H9 (cell line): Measurements from ENCODE around the gene MAST2. TPM values are rescaled to one million over a fixed set of nuclear protein-coding genes. Genes with fewer than 3 reads are reported as not detected.

ENCODE experiments used
- DNase-seq: peaks from one replicate; pipeline ENCODE4 v3.0.0-alpha.2; 2017
- H2AFZ ChIP-seq: one replicate; pipeline ENCODE4 v1.6.1; 2013; ENCODE audit warnings: mild to moderate bottlenecking, low read length, control low read depth, moderate library complexity
- H2AK5ac ChIP-seq: 2 replicates; pipeline ENCODE4 v1.6.1; 2013; ENCODE audit warnings: low read length, control low read depth, mixed read lengths; ENCODE audit not compliant: insufficient read length
- H2BK120ac ChIP-seq: one replicate; pipeline ENCODE4 v1.6.1; 2013; ENCODE audit warnings: low read depth, mild to moderate bottlenecking, low read length, control low read depth, inconsistent platforms; ENCODE audit not compliant: poor library complexity, severe bottlenecking
- H2BK12ac ChIP-seq: 2 replicates; pipeline ENCODE4 v1.6.1; 2013; ENCODE audit warnings: low read length, control low read depth, mixed read lengths, low read depth; ENCODE audit not compliant: insufficient read length
- H2BK15ac ChIP-seq: 2 replicates; pipeline ENCODE4 v1.6.1; 2013; ENCODE audit warnings: low read depth, low read length, control low read depth
- H2BK20ac ChIP-seq: one replicate; pipeline ENCODE4 v1.6.1; 2013; ENCODE audit warnings: low read depth, mild to moderate bottlenecking, low read length, control low read depth, inconsistent platforms; ENCODE audit not compliant: poor library complexity, severe bottlenecking
- H2BK5ac ChIP-seq: 2 replicates; pipeline ENCODE4 v1.6.1; 2013; ENCODE audit warnings: low read length, control low read depth, mixed read lengths; ENCODE audit not compliant: insufficient read length
- H3K14ac ChIP-seq: 2 replicates; pipeline ENCODE4 v1.6.1; 2013; ENCODE audit warnings: low read length, control low read depth; ENCODE audit not compliant: insufficient read depth
- H3K18ac ChIP-seq: 2 replicates; pipeline ENCODE4 v1.6.1; 2013; ENCODE audit warnings: low read depth, mild to moderate bottlenecking, mixed read lengths, low read length, control low read depth; ENCODE audit not compliant: insufficient read length
- H3K23ac ChIP-seq: 2 replicates; pipeline ENCODE4 v1.6.1; 2013; ENCODE audit warnings: low read length, control low read depth, mixed read lengths, low read depth; ENCODE audit not compliant: insufficient read length
- H3K23me2 ChIP-seq: 2 replicates; pipeline ENCODE4 v1.6.1; 2013; ENCODE audit warnings: low read depth, mild to moderate bottlenecking, mixed read lengths, low read length, control low read depth; ENCODE audit not compliant: insufficient read length, poor library complexity, severe bottlenecking
- H3K27ac ChIP-seq: 2 replicates; pipeline ENCODE4 v1.5.1; 2013; ENCODE audit warnings: low read length, control low read depth, mixed read lengths, low read depth; ENCODE audit not compliant: insufficient read length
- H3K27me3 ChIP-seq: 2 replicates; pipeline ENCODE4 v1.6.1; 2013; ENCODE audit warnings: low read length, control low read depth, inconsistent platforms; ENCODE audit not compliant: insufficient read depth
- H3K4ac ChIP-seq: 2 replicates; pipeline ENCODE4 v1.6.1; 2013; ENCODE audit warnings: low read depth, mild to moderate bottlenecking, control low read depth, inconsistent platforms, low read length, moderate library complexity
- H3K4me1 ChIP-seq: 2 replicates; pipeline ENCODE4 v1.6.1; 2013; ENCODE audit warnings: low read length, control low read depth, inconsistent platforms; ENCODE audit not compliant: insufficient read depth
- H3K4me2 ChIP-seq: 2 replicates; pipeline ENCODE4 v1.6.1; 2013; ENCODE audit warnings: low read length, control low read depth, mixed read lengths; ENCODE audit not compliant: insufficient read length, insufficient read depth
- H3K56ac ChIP-seq: 2 replicates; pipeline ENCODE4 v1.6.1; 2013; ENCODE audit warnings: low read depth, mild to moderate bottlenecking, mixed read lengths, low read length, control low read depth; ENCODE audit not compliant: insufficient read length
- H3K79me1 ChIP-seq: 2 replicates; pipeline ENCODE4 v1.6.1; 2013; ENCODE audit warnings: low read depth, mild to moderate bottlenecking, moderate library complexity, low read length, control low read depth, inconsistent platforms; ENCODE audit not compliant: insufficient read depth, poor library complexity, severe bottlenecking
- H3K79me2 ChIP-seq: 2 replicates; pipeline ENCODE4 v1.6.1; 2013; ENCODE audit warnings: low read length, control low read depth, inconsistent platforms; ENCODE audit not compliant: insufficient read depth
- H3K9ac ChIP-seq: 2 replicates; pipeline ENCODE4 v1.6.1; 2013; ENCODE audit warnings: low read length, control low read depth, mixed read lengths; ENCODE audit not compliant: insufficient read length; ENCODE audit errors: extremely low read depth
- H3K9me3 ChIP-seq: one replicate; pipeline ENCODE4 v1.6.1; 2013; ENCODE audit warnings: low read depth, low read length, inconsistent platforms; ENCODE audit not compliant: control insufficient read depth
- H3T11ph ChIP-seq: one replicate; pipeline ENCODE4 v1.6.1; 2013; ENCODE audit warnings: mild to moderate bottlenecking, low read length, control low read depth, inconsistent platforms
- H4K20me1 ChIP-seq: one replicate; pipeline ENCODE4 v1.6.1; 2013; ENCODE audit not compliant: control insufficient read depth, insufficient read length, insufficient read depth
- H4K5ac ChIP-seq: 2 replicates; pipeline ENCODE4 v1.6.1; 2013; ENCODE audit warnings: low read depth, mild to moderate bottlenecking, mixed read lengths, low read length, control low read depth; ENCODE audit not compliant: insufficient read length
- H4K8ac ChIP-seq: replicated peaks from 2 replicates; pipeline ENCODE4 v1.6.1; 2013; ENCODE audit warnings: low read length, control low read depth, mixed read lengths, low read depth; ENCODE audit not compliant: insufficient read length
- H4K91ac ChIP-seq: 2 replicates; pipeline ENCODE4 v1.6.1; 2013; ENCODE audit warnings: low read depth, mild to moderate bottlenecking, moderate library complexity, mixed read lengths, low read length, control low read depth; ENCODE audit not compliant: insufficient read length
- H3K27ac Mint-ChIP-seq, 3 experiments: 2 replicates in 2 of 3; 3 replicates in 1 of 3; pipeline ENCODE4 v1.8.0; 2020 to 2021; ENCODE audit warnings: mixed read lengths in 3 of 3, mild to moderate bottlenecking in 1 of 3, moderate library complexity in 1 of 3
- H3K27me3 Mint-ChIP-seq: 2 replicates; pipeline ENCODE4 v1.8.0; 2021; ENCODE audit warnings: low read depth, mild to moderate bottlenecking, moderate library complexity, mixed read lengths
- H3K36me3 Mint-ChIP-seq, 3 experiments: 2 replicates in 2 of 3; 3 replicates in 1 of 3; pipeline ENCODE4 v1.8.0; 2020 to 2021; ENCODE audit warnings: low read depth in 3 of 3, mixed read lengths in 3 of 3; ENCODE audit not compliant: insufficient read depth in 1 of 3
- H3K4me1 Mint-ChIP-seq, 2 experiments: 2 replicates each; pipeline ENCODE4 v1.8.0; 2020; ENCODE audit warnings: mixed read lengths in 2 of 2
- H3K4me3 Mint-ChIP-seq, 2 experiments: 2 replicates in 1 of 2; 3 replicates in 1 of 2; pipeline ENCODE4 v1.8.0; 2020 to 2021; ENCODE audit warnings: mild to moderate bottlenecking in 2 of 2, mixed read lengths in 2 of 2, moderate library complexity in 1 of 2
- H3K9me3 Mint-ChIP-seq, 2 experiments: 2 replicates in 1 of 2; 3 replicates in 1 of 2; pipeline ENCODE4 v1.8.0; 2020; ENCODE audit warnings: mild to moderate bottlenecking in 2 of 2, mixed read lengths in 2 of 2, moderate library complexity in 1 of 2
- WGBS: extraction: QIAGEN DNeasy Blood & Tissue Kit; methylation state at CpG from one replicate; pipeline ENCODE4 v1.1.7; 2013; ENCODE audit warnings: missing lambda C conversion rate, low lambda C conversion rate, mixed read lengths; ENCODE audit not compliant: insufficient read length; ENCODE audit errors: extremely low coverage; 5-methylcytosine and 5-hydroxymethylcytosine counted together
- total RNA-seq: library from RNA; stranded (reverse); gene quantifications from 2 replicates; pipeline ENCODE4 v1.2.1, GENCODE V29; 2021
- TF ChIP-seq, protein P1 (sequence below): fragments of 200-600 bp; sonication (generic); conservative IDR thresholded peaks from 3 replicates; pipeline ENCODE4 v1.8.0; 2021; ENCODE audit warnings: antibody characterized with exemption, mild to moderate bottlenecking

Gene MAST2
- total RNA-seq, 1 experiment from 2014 or later: 28.8 TPM

DNA sequence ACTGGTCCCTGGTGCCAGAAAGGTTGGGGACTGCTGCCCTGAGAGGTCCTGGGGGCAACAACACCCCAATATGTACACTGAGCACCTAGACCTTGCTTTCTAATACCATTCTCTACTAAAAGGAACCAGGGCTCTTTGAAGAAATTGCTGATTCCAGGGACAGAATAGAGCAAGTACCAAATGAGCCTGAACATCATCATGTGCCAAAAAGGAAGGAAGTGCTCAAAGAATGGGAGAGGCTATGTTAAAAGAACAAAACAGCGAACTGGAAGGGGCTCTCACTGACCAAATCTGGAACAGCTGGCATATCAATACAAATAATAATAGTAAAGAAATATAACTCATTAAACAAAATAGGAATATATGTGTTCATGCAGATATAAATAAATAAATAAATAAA is 278.2 kb downstream of the MAST2 start:
- Mint-ChIP-seq H3K27me3 (no peaks in the 10 kb centered on the region), H3K9me3 (no peaks in the 10 kb centered on the region), H3K36me3 (0 out of 7 replicates have a peak, but pooled peaks cover 0 to 2% (median 0%) of the 10 kb centered on the region in 3 experiments), H3K4me1 (peaks cover 2% of the 10 kb centered on the region in 2 experiments), H3K4me3 (no peak overlapping the region), H3K27ac (no peak overlapping the region)
- no peak overlapping the region for H2BK5ac ChIP-seq
- no CpG with 5 or more reads among the region's 1 CpG for WGBS
- no peak overlapping the region for H3K56ac ChIP-seq
- H4K8ac ChIP-seq: no peak overlapping the region
- H3K14ac ChIP-seq: no peak overlapping the region
- no peak overlapping the region for H4K5ac ChIP-seq
- H3K27ac ChIP-seq: no peak overlapping the region
- H3K27me3 ChIP-seq: no peaks in the 10 kb centered on the region
- no peak overlapping the region for H2BK20ac ChIP-seq
- no peak overlapping the region for H2AK5ac ChIP-seq
- H4K91ac ChIP-seq: no peak overlapping the region
- no peak overlapping the region for H3K4ac ChIP-seq
- H3T11ph ChIP-seq: no peak overlapping the region
- no peak overlapping the region for H3K23ac ChIP-seq
- no peak overlapping the region for H2AFZ ChIP-seq
- no peak overlapping the region for H3K4me2 ChIP-seq
- no peak overlapping the region for H2BK15ac ChIP-seq
- H2BK12ac ChIP-seq: no peak overlapping the region
- H3K18ac ChIP-seq: no peak overlapping the region
- no peak overlapping the region for H3K9ac ChIP-seq
- H3K79me1 ChIP-seq: no peaks in the 10 kb centered on the region
- no peaks in the 10 kb centered on the region for H3K4me1 ChIP-seq
- H4K20me1 ChIP-seq: no peaks in the 10 kb centered on the region
- no peaks in the 10 kb centered on the region for H3K79me2 ChIP-seq
- no peaks in the 10 kb centered on the region for H3K23me2 ChIP-seq
- TF ChIP-seq, protein P1, sequence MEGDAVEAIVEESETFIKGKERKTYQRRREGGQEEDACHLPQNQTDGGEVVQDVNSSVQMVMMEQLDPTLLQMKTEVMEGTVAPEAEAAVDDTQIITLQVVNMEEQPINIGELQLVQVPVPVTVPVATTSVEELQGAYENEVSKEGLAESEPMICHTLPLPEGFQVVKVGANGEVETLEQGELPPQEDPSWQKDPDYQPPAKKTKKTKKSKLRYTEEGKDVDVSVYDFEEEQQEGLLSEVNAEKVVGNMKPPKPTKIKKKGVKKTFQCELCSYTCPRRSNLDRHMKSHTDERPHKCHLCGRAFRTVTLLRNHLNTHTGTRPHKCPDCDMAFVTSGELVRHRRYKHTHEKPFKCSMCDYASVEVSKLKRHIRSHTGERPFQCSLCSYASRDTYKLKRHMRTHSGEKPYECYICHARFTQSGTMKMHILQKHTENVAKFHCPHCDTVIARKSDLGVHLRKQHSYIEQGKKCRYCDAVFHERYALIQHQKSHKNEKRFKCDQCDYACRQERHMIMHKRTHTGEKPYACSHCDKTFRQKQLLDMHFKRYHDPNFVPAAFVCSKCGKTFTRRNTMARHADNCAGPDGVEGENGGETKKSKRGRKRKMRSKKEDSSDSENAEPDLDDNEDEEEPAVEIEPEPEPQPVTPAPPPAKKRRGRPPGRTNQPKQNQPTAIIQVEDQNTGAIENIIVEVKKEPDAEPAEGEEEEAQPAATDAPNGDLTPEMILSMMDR: no peak
- DNase-seq: no peak
- no peaks in the 10 kb centered on the region for H3K9me3 ChIP-seq
- no peak overlapping the region for H2BK120ac ChIP-seq
